A549 treated with Hydrocortisone at 1 μM for 4 hours (cell line): Measurements from ENCODE around the gene NDC1. TPM values are rescaled to one million over a fixed set of nuclear protein-coding genes. Genes with fewer than 3 reads are reported as not detected.

Experiments
- total RNA-seq: library from RNA; stranded (reverse); fragments of 200-300 nt; extraction: Qiagen RNA extraction; gene quantifications from 5 replicates; pipeline ENCODE4 v1.2.3, GENCODE V29; 2022

Gene NDC1, protein sequence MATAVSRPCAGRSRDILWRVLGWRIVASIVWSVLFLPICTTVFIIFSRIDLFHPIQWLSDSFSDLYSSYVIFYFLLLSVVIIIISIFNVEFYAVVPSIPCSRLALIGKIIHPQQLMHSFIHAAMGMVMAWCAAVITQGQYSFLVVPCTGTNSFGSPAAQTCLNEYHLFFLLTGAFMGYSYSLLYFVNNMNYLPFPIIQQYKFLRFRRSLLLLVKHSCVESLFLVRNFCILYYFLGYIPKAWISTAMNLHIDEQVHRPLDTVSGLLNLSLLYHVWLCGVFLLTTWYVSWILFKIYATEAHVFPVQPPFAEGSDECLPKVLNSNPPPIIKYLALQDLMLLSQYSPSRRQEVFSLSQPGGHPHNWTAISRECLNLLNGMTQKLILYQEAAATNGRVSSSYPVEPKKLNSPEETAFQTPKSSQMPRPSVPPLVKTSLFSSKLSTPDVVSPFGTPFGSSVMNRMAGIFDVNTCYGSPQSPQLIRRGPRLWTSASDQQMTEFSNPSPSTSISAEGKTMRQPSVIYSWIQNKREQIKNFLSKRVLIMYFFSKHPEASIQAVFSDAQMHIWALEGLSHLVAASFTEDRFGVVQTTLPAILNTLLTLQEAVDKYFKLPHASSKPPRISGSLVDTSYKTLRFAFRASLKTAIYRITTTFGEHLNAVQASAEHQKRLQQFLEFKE
- total RNA-seq = 21.8 to 27.5 TPM (median 23.0 TPM) in 5 replicates

DNA sequence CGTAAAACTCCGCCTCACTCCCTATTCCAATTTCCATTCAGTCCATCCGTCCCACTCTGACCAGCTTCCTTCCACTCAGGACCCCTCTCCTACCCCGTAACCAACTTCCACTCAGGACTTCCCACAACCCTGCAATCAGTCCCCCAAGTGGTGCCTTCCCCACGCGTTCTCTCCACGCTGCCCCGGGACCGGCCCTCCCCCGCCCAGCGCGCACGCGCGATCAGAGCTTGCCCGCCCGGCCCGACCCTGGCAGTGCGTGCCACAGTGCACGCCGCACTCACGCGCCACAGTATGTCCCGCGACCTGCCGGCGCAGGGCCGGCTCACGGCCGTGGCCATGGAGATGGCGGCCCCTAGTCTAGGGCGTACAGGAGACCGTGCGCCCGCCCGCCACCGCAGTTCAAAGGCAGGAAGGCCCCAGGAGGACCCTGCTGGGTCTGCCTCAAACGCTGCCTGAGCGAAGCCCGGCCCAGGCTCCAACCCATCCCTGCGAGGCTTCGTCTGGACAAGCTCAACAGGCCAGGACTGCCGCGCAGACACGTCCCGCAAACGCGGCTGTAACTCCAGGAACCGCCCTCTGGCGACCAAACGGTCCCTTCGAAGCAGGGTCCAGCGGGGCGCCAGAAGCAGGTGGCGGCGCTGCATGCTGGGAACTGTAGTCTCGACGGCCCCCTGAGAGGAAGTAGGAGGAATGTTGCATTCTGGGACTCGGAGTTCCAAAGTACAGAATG lies at the start of gene NDC1:
TSS of gene NDC1 (minus strand) at position 373 of the 730 bp plus-strand sequence. CDS start at position 338, 35 bp downstream.

DNA sequence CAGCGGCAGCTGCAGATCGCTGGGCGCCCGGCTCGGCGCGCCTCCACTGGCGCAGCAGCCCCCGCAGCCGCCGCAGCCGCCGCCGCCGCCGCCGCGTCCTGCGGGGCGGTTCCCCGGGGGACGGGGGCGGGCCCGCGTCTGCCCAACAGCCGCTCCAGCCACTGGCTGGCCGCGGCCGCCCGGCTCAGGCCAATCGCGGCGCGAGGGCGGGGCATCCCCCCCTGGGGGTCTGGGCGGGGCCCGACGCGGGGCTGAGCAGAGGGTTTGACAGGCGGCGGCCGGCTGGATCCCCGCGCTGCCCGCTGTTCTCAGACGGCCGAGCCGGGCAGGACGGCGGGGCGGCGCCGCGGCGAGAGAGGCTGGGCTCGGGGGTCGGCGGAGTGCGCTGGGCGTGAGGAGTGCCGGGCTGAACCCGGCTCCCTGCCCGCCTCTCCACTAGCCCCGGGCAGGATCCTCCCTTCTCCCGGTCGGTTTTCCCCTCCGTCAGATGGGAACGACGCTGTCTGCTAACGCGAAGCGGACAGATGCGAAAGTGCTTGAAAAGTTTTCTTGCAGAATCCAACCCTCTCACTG lies 98.9 kb downstream of the NDC1 start, which contains the start of gene GLIS1:
TSS of gene GLIS1 (minus strand) at position 56 of the 573 bp plus-strand sequence. CDS start 1,100 bp downstream, outside the sequence.

Other genes with a start within 250 kb of the NDC1 start
- 0.08 to 0.12 TPM (median 0.09 TPM) in 4 of 5 replicates, not detected in the other for gene GLIS1, start 99.1 kb downstream of the NDC1 start, total RNA-seq
- gene YIPF1, start 51.5 kb upstream of the NDC1 start, total RNA-seq = 12.7 to 15.0 TPM (median 13.0 TPM) in 5 replicates
- gene DIO1, start 55.9 kb upstream of the NDC1 start, total RNA-seq = not detected in 5 replicates
- 28.5 to 30.4 TPM (median 30.1 TPM) in 5 replicates for gene IFT25, start 107.4 kb upstream of the NDC1 start, total RNA-seq
- 25.9 to 30.0 TPM (median 29.6 TPM) in 5 replicates for gene LRRC42, start 108.1 kb upstream of the NDC1 start, total RNA-seq
- not detected in 5 replicates for gene LDLRAD1, start 179.9 kb upstream of the NDC1 start, total RNA-seq
- gene TMEM59, start 214.9 kb upstream of the NDC1 start, total RNA-seq = 114 to 130 TPM (median 117 TPM) in 5 replicates
- 2.1 to 2.9 TPM (median 2.6 TPM) in 5 replicates for gene TCEANC2, start 215.3 kb upstream of the NDC1 start, total RNA-seq